Uterus (tissue), 4 donors: ENCODE measurements around the gene SERPINA10. TPM values are rescaled to one million over a fixed set of nuclear protein-coding genes. Genes with fewer than 3 reads are reported as not detected.
"Not testable (repeated sequence)": the region's sequence is repeated elsewhere in the genome, so short reads cannot be mapped to it uniquely, and the experiment has no call there.

ENCODE experiments used
- DNase-seq, 2 donors: peaks; one replicate each; pipeline ENCODE4 v3.0.0-alpha.2; 2019 to 2020
- H3K27ac ChIP-seq, 2 donors: fragments of 200-600 bp; sonication (generic); 1 replicate in 1 of 2; 2 replicates in 1 of 2; pipeline ENCODE4 v1.5.1; 2016 to 2018
- H3K27me3 ChIP-seq, 2 donors: fragments of 200-600 bp; sonication (generic); one replicate each; pipeline ENCODE4 v1.5.1; 2018 to 2019; ENCODE audit warnings: control low read depth in 1 of 2
- H3K36me3 ChIP-seq, 2 donors: fragments of 200-600 bp; sonication (generic); one replicate each; pipeline ENCODE4 v1.5.1; 2019; ENCODE audit warnings: control low read depth in 1 of 2
- H3K4me1 ChIP-seq, 2 donors: fragments of 200-600 bp; sonication (generic); one replicate each; pipeline ENCODE4 v1.5.1; 2018 to 2019; ENCODE audit warnings: control low read depth in 1 of 2
- H3K4me3 ChIP-seq, 2 donors: fragments of 200-600 bp; sonication (generic); 1 replicate in 1 of 2; 2 replicates in 1 of 2; pipeline ENCODE4 v1.5.1; 2018 to 2019; ENCODE audit warnings: mild to moderate bottlenecking in 1 of 2
- H3K9me3 ChIP-seq, 2 donors: fragments of 200-600 bp; sonication (generic); one replicate each; pipeline ENCODE4 v1.5.1; 2019; ENCODE audit warnings: control low read depth in 1 of 2
- POLR2A ChIP-seq, 2 donors: fragments of 450-650 bp; IDR thresholded peaks; one replicate each; pipeline ENCODE4 v1.6.1; 2016; ENCODE audit warnings: antibody characterized with exemption in 2 of 2, mild to moderate bottlenecking in 1 of 2, moderate library complexity in 1 of 2
- intact Hi-C: fragments of 100-400 bp; cut with DNase I; formaldehyde crosslinking; loops from one replicate; pipeline ENCODE4 v1.15.1; 2023; ENCODE audit warnings: low total_unique reads
- total RNA-seq, 4 donors: library from RNA; depleted of rRNA in 3 of 4; stranded (reverse); fragments of >200 nt in 3 of 4; gene quantifications; one replicate each; pipeline versions ENCODE4 v1.1.0 to v1.2.4, GENCODE V29; 2014 to 2023
- TF ChIP-seq, protein P1 (sequence below), 4 experiments: fragments of 200-600 bp in 2 of 4; fragments of 450-650 bp in 2 of 4; sonication (generic) in 2 of 4; IDR thresholded peaks; one replicate each; pipeline ENCODE4 v1.5.1; 2016 to 2019; ENCODE audit warnings: antibody characterized with exemption in 4 of 4, mild to moderate bottlenecking in 2 of 4, moderate library complexity in 1 of 4
- donor health status: DM: yes; HTN: yes; CAD: no.

Gene SERPINA10
- total RNA-seq, 4 donors from 2014 or later = not detected

DNA sequence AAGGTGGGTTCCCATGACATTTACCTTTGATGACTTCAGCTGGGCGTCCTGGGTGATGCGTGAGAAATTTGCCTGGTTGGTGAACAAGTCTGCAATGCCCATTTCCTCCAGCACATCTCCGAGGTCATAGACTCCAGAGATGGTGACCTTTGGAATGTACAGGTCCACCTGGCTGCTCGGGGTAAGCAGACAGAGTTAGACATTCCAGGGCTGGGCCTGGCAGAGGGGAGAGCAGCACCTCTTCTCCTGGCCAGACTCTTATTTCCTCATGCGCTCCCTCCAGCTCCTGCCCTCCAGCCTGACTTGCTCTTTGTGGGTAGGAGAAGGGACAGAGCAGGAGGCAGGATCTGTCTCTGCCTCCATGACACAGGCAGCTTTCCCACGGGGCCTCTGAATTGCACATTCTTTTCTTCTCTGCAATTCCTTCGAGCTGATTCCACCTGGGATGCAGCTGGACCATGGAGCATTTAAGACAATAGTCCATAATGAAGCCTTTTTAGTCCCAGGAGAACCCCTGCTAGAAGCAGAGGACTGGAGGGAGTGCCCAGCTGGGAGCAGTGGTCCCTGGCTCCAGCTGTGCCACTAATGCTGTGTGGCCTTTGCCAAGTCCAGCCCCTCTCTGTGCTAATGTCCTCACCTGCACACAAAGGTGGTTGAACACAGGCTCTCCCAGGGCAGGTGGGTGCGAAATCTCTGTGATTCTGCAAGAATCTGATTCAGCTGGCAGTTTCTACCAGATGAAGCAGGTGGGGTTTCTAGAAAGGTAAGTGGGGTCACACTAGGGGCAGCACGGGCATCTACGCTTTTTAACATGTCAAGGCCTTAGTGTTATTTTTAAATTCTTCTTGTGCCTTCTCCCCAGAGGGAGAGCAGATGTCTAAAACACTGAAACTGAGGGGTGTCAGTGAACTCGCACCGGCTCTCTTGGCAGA lies 13.2 kb upstream of the SERPINA10 start:
- no peaks in the 10 kb centered on the region for H3K9me3 ChIP-seq
- TF ChIP-seq POLR2A (IDR thresholded peaks at IDR 0.05) = no peak
- TF ChIP-seq, protein P1, sequence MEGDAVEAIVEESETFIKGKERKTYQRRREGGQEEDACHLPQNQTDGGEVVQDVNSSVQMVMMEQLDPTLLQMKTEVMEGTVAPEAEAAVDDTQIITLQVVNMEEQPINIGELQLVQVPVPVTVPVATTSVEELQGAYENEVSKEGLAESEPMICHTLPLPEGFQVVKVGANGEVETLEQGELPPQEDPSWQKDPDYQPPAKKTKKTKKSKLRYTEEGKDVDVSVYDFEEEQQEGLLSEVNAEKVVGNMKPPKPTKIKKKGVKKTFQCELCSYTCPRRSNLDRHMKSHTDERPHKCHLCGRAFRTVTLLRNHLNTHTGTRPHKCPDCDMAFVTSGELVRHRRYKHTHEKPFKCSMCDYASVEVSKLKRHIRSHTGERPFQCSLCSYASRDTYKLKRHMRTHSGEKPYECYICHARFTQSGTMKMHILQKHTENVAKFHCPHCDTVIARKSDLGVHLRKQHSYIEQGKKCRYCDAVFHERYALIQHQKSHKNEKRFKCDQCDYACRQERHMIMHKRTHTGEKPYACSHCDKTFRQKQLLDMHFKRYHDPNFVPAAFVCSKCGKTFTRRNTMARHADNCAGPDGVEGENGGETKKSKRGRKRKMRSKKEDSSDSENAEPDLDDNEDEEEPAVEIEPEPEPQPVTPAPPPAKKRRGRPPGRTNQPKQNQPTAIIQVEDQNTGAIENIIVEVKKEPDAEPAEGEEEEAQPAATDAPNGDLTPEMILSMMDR (IDR thresholded peaks at IDR 0.05) = no peak
- no peak overlapping the region for H3K4me3 ChIP-seq
- no peak overlapping the region for H3K27ac ChIP-seq
- no peaks in the 10 kb centered on the region for H3K4me1 ChIP-seq
- no peaks in the 10 kb centered on the region for H3K27me3 ChIP-seq
- no peak for DNase-seq
- H3K36me3 ChIP-seq = no peaks in the 10 kb centered on the region
- intact Hi-C loops = no loop called here

DNA sequence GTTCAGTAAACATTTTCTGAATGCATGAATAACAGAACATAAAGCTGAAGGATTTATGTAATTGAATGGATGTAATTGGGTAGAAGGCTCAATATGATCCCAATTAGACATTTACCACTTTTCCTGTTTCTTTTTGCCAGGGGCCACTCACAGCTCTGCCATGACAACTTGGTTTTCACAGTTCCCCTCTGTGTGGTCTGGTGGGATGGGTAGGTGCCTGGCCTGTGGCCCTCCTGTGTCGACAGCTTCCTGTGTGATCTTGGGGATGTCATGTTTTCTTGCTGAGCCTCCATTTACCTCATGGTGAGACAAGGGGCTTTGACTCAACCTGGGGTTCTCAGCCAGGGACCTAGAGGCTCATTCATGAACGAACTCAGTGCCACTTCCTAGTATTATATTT lies 12.6 kb upstream of the SERPINA10 start:
- Histone ChIP-seq H3K27ac (no peak overlapping the region), H3K36me3 (no peaks in the 10 kb centered on the region), H3K9me3 (no peaks in the 10 kb centered on the region), H3K4me3 (no peak overlapping the region), H3K4me1 (no peaks in the 10 kb centered on the region), H3K27me3 (no peaks in the 10 kb centered on the region)
- DNase-seq = no peak
- TF ChIP-seq, protein P1 (IDR thresholded peaks at IDR 0.05) = no peak
- TF ChIP-seq POLR2A (IDR thresholded peaks at IDR 0.05) = no peak
- intact Hi-C loops = no loop called here

DNA sequence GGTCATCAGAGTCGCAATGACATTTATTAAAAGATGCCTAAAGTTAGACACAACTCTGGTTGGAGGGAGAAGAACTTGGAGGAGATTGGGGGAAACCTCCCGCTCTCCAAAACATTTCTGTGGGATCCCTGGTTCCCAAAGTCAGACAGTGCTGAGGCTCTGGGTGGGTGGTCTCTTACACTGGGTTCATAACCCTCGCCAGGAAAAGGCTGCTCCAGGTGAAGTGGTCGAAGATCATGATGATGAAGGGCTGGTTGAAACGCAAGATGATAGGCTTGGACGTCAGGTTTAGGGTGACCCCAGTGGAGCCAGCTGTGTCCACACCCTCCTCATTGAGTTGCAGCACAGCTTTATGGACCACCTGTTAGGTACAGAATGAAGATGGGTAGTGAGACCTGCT lies 11.2 kb upstream of the SERPINA10 start:
- H3K36me3 ChIP-seq = no peaks in the 10 kb centered on the region
- intact Hi-C loops = no loop called here
- H3K4me1 ChIP-seq = no peaks in the 10 kb centered on the region
- no peak overlapping the region for H3K27ac ChIP-seq
- H3K4me3 ChIP-seq = no peak overlapping the region
- H3K9me3 ChIP-seq = no peaks in the 10 kb centered on the region
- H3K27me3 ChIP-seq = no peaks in the 10 kb centered on the region
- DNase-seq = no peak
- TF ChIP-seq POLR2A (IDR thresholded peaks at IDR 0.05) = no peak
- TF ChIP-seq, protein P1 (IDR thresholded peaks at IDR 0.05) = no peak

DNA sequence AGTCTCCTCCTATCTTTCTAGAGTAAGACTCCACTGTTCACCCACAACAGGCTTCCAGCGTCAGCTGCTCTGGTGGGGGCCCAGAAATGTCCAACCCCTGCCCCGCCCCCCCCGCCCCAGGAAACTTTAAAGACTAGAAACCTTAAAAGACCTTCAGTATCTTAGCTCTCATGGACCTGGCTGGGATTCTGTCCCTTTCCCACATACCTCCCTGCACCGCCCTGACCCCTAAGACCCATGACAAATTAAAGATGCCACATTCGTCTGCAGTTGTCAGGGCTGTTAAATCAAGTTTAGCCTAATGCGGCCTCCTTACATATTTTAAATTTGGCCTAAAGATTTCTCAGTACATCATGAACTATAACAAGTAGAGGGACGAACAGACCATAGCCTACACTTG lies 10.0 kb upstream of the SERPINA10 start:
- Histone ChIP-seq H3K9me3 (no peaks in the 10 kb centered on the region), H3K27ac (no peak overlapping the region), H3K27me3 (no peaks in the 10 kb centered on the region), H3K4me3 (no peak overlapping the region), H3K4me1 (no peaks in the 10 kb centered on the region), H3K36me3 (no peaks in the 10 kb centered on the region)
- no peak for DNase-seq
- TF ChIP-seq, protein P1 (IDR thresholded peaks at IDR 0.05) = no peak
- no peak for TF ChIP-seq POLR2A (IDR thresholded peaks at IDR 0.05)
- intact Hi-C loops = no loop called here

DNA sequence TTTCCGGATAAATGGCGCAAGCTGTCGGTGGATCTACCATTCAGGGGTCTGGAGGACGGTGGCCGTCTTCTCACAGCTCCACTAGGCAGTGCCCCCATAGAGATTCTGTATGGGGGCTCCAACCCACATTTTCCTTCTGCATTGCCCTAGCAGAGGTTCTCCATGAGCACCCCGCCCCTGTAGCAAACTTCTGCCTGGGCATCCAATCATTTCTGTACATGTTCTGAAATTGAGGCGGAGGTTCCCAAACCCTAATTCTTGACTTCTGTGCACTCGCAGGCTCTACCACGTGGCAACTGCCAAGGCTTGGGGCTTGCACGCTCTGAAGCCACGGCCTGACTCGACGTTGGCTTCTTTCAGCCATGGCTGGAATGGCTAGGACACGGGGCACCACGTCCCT lies 5.1 kb upstream of the SERPINA10 start:
- Histone ChIP-seq H3K4me3 (no peak overlapping the region), H3K36me3 (no peaks in the 10 kb centered on the region), H3K27me3 (no peaks in the 10 kb centered on the region), H3K4me1 (no peaks in the 10 kb centered on the region), H3K9me3 (no peaks in the 10 kb centered on the region), H3K27ac (no peak overlapping the region)
- intact Hi-C loops = no loop called here
- DNase-seq = no peak
- TF ChIP-seq, protein P1 (IDR thresholded peaks at IDR 0.05) = no peak
- TF ChIP-seq POLR2A (IDR thresholded peaks at IDR 0.05) = no peak

DNA sequence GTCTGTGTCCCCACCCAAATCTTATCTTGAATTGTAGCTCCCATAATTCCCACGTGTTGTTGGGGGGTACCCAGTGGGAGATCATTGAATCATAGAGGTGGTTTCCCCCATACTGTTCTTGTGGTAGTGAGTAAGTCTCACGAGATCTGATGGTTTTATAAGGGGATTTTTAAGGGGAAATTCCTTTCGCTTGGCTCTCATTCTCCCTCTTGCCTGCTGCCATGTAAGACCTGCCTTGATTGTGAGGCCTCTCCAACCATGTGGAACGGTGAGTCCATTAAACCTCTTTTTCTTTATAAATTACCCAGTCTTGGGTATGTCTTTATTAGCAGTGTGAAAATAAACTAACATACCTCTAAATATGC lies 3.1 kb upstream of the SERPINA10 start:
- H3K4me1 ChIP-seq, H3K9me3 ChIP-seq, intact Hi-C loops, H3K36me3 ChIP-seq, H3K27ac ChIP-seq, H3K4me3 ChIP-seq, H3K27me3 ChIP-seq, DNase-seq: not testable (repeated sequence)
